HG03159 (cell line): Measurements from ENCODE around the gene LCA5L.
"Not testable (repeated sequence)": the region's sequence is repeated elsewhere in the genome, so short reads cannot be mapped to it uniquely, and the experiment has no call there.

Experiments
- ATAC-seq: cut with Tn5 transposase; IDR thresholded peaks from one replicate; pipeline ENCODE4 v1.9.1; 2021; ENCODE audit warnings: mild to moderate bottlenecking, moderate library complexity; ENCODE audit not compliant: unreplicated experiment

The LCA5L gene

GRCh38 chr21:39452207-39452969, 6.8 kb upstream of the LCA5L start:
- ATAC-seq = no peak

- no peak for ATAC-seq
These were observed 6.0 kb upstream of the LCA5L start, which contains the start of gene SH3BGR for GRCh38 chr21:39451332-39452206. SH3BGR (plus strand) TSS chr21:39451970; CDS start chr21:39452097, 127 bp downstream.

GRCh38 chr21:39447264-39447663, 1.7 kb upstream of the LCA5L start:
- no peak for ATAC-seq

- ATAC-seq = peak; percentile 12
These were observed 977 bp downstream of the LCA5L start for GRCh38 chr21:39444421-39445180.

- ATAC-seq = peak; percentile 37
These were observed 3.8 kb downstream of the LCA5L start for GRCh38 chr21:39441502-39442475.

GRCh38 chr21:39439232-39439631, 6.3 kb downstream of the LCA5L start:
- ATAC-seq = no peak

- no peak for ATAC-seq
These were observed 10.6 kb downstream of the LCA5L start for GRCh38 chr21:39434950-39435349.

GRCh38 chr21:39430954-39431353, 14.6 kb downstream of the LCA5L start:
- no peak for ATAC-seq

- no peak for ATAC-seq
These were observed 15.1 kb downstream of the LCA5L start for GRCh38 chr21:39430457-39430856.

- no peak for ATAC-seq
These were observed 15.6 kb downstream of the LCA5L start for GRCh38 chr21:39430016-39430415.

GRCh38 chr21:39429445-39429844, 16.1 kb downstream of the LCA5L start:
- no peak for ATAC-seq

- ATAC-seq = no peak
These were observed 22.9 kb downstream of the LCA5L start for GRCh38 chr21:39422527-39423241.

- not testable (repeated sequence) for ATAC-seq
These were observed 26.4 kb downstream of the LCA5L start for GRCh38 chr21:39419204-39419603.

GRCh38 chr21:39406065-39406464, 39.5 kb downstream of the LCA5L start:
- ATAC-seq = no peak

GRCh38 chr21:39400173-39400572, 45.4 kb downstream of the LCA5L start:
- ATAC-seq = no peak

- ATAC-seq = no peak
These were observed 47.8 kb downstream of the LCA5L start for GRCh38 chr21:39397646-39398385.

- ATAC-seq = no peak
These were observed 52.6 kb downstream of the LCA5L start for GRCh38 chr21:39392981-39393380.

GRCh38 chr21:39390212-39390765, 55.3 kb downstream of the LCA5L start:
- ATAC-seq = no peak
